HEK293 (cell line): ENCODE results near the gene ATF5.
"Not testable (repeated sequence)": the region's sequence is repeated elsewhere in the genome, so short reads cannot be mapped to it uniquely, and the experiment has no call there.

Experiments
- CTCF ChIA-PET: fragments of 350-600 bp; formaldehyde crosslinking; extraction: SDS; loops from one replicate; lab custom pipeline; 2021; ENCODE audit warnings: antibody characterized with exemption; lab: Yijun Ruan, JAX
- POLR2A ChIA-PET: fragments of 300-600 bp; formaldehyde crosslinking; extraction: SDS; loops from one replicate; lab custom pipeline; 2020; ENCODE audit warnings: antibody characterized with exemption, inconsistent platforms; lab: Yijun Ruan, JAX
- H3K27ac ChIP-seq: fragments of 200-500 bp; sonication (Bioruptor generic); 2 replicates; pipeline ENCODE4 v1.5.1; 2014; ENCODE audit warnings: low read depth, low read length, control low read depth, inconsistent platforms; ENCODE audit errors: extremely low read depth
- H3K36me3 ChIP-seq, 2 experiments: fragments of 200-500 bp in 1 of 2; sonication (Bioruptor generic) in 1 of 2; 1 replicate in 1 of 2; 2 replicates in 1 of 2; pipeline ENCODE4 v1.5.1; 2014 to 2017; ENCODE audit warnings: inconsistent platforms in 2 of 2, low read length in 2 of 2; ENCODE audit not compliant: control insufficient read depth in 2 of 2, insufficient read depth in 1 of 2
- H3K4me1 ChIP-seq: fragments of 200-500 bp; sonication (Bioruptor generic); 2 replicates; pipeline ENCODE4 v1.5.1; 2014; ENCODE audit warnings: mild to moderate bottlenecking, low read length, inconsistent platforms; ENCODE audit not compliant: control insufficient read depth, insufficient read depth
- H3K4me3 ChIP-seq: 2 replicates; pipeline ENCODE4 v1.5.1; 2011; ENCODE audit warnings: low read depth, mild to moderate bottlenecking, control low read depth, low read length, moderate library complexity
- H3K9me3 ChIP-seq: fragments of 200-500 bp; sonication (Bioruptor generic); 2 replicates; pipeline ENCODE4 v1.5.1; 2014; ENCODE audit warnings: low read depth, low read length, inconsistent platforms; ENCODE audit not compliant: control insufficient read depth, insufficient read depth
- EGR2 ChIP-seq: fragments of 450-650 bp; formaldehyde crosslinking; IDR thresholded peaks from 2 replicates; pipeline ENCODE4 v1.5.1; 2016; ENCODE audit warnings: low read depth, missing biosample characterization, missing genetic modification characterization
- GFI1B ChIP-seq: fragments of 450-650 bp; formaldehyde crosslinking; IDR thresholded peaks from 2 replicates; pipeline ENCODE4 v1.5.1; 2016; ENCODE audit warnings: missing biosample characterization, missing genetic modification characterization
- GLI2 ChIP-seq: fragments of 450-650 bp; formaldehyde crosslinking; IDR thresholded peaks from 2 replicates; pipeline ENCODE4; 2017; ENCODE audit warnings: missing biosample characterization, missing genetic modification characterization, low read depth, borderline replicate concordance
- KLF1 ChIP-seq: fragments of 450-650 bp; formaldehyde crosslinking; IDR thresholded peaks from 2 replicates; pipeline ENCODE4 v1.5.1; 2016; ENCODE audit warnings: missing biosample characterization, missing genetic modification characterization
- REST ChIP-seq: fragments of 450-650 bp; formaldehyde crosslinking; IDR thresholded peaks from 2 replicates; pipeline ENCODE4 v1.5.1; 2016; ENCODE audit warnings: missing biosample characterization, missing genetic modification characterization
- SCRT1 ChIP-seq: fragments of 450-650 bp; formaldehyde crosslinking; IDR thresholded peaks from 2 replicates; pipeline ENCODE4 v1.5.1; 2016; ENCODE audit warnings: missing biosample characterization, missing genetic modification characterization, borderline replicate concordance
- TCF7L2 ChIP-seq: IDR thresholded peaks from 2 replicates; pipeline ENCODE4 v1.6.1; 2011; ENCODE audit warnings: low read depth, mild to moderate bottlenecking, inconsistent platforms, low read length, moderate library complexity, borderline replicate concordance
- ZBTB17 ChIP-seq: fragments of 450-650 bp; formaldehyde crosslinking; IDR thresholded peaks from 2 replicates; pipeline ENCODE4 v1.5.1; 2016; ENCODE audit warnings: missing biosample characterization, missing genetic modification characterization
- ZEB2 ChIP-seq: fragments of 450-650 bp; formaldehyde crosslinking; IDR thresholded peaks from 2 replicates; pipeline ENCODE4 v1.5.1; 2016; ENCODE audit warnings: missing biosample characterization, missing genetic modification characterization
- ZFHX2 ChIP-seq: fragments of 450-650 bp; formaldehyde crosslinking; conservative IDR thresholded peaks from 2 replicates; pipeline ENCODE4 v1.5.1; 2016; ENCODE audit warnings: missing biosample characterization, missing genetic modification characterization
- ZIC2 ChIP-seq: fragments of 450-650 bp; formaldehyde crosslinking; IDR thresholded peaks from 2 replicates; pipeline ENCODE4 v1.5.1; 2016; ENCODE audit warnings: missing biosample characterization, missing genetic modification characterization
- ZNF112 ChIP-seq: fragments of 450-650 bp; formaldehyde crosslinking; IDR thresholded peaks from 2 replicates; pipeline ENCODE4 v1.5.0; 2017; ENCODE audit warnings: missing biosample characterization, missing genetic modification characterization
- ZNF157 ChIP-seq: fragments of 450-650 bp; formaldehyde crosslinking; IDR thresholded peaks from 2 replicates; pipeline ENCODE4 v1.5.1; 2016; ENCODE audit warnings: missing biosample characterization, missing genetic modification characterization
- ZNF18 ChIP-seq: fragments of 450-650 bp; formaldehyde crosslinking; IDR thresholded peaks from 2 replicates; pipeline ENCODE4 v1.5.1; 2016; ENCODE audit warnings: missing biosample characterization, missing genetic modification characterization
- ZNF211 ChIP-seq: fragments of 450-650 bp; formaldehyde crosslinking; IDR thresholded peaks from 2 replicates; pipeline ENCODE4 v1.5.1; 2016; ENCODE audit warnings: low read depth, missing biosample characterization, missing genetic modification characterization
- ZNF223 ChIP-seq: fragments of 450-650 bp; formaldehyde crosslinking; IDR thresholded peaks from 2 replicates; pipeline ENCODE4 v1.5.1; 2016; ENCODE audit warnings: missing biosample characterization, missing genetic modification characterization
- ZNF341 ChIP-seq: fragments of 450-650 bp; formaldehyde crosslinking; IDR thresholded peaks from 2 replicates; pipeline ENCODE4; 2016; ENCODE audit warnings: low read depth, missing biosample characterization, missing genetic modification characterization
- ZNF354C ChIP-seq: fragments of 450-650 bp; formaldehyde crosslinking; IDR thresholded peaks from 2 replicates; pipeline ENCODE4 v1.5.1; 2016; ENCODE audit warnings: missing biosample characterization, missing genetic modification characterization, low read depth, borderline replicate concordance
- ZNF366 ChIP-seq: fragments of 450-650 bp; formaldehyde crosslinking; conservative IDR thresholded peaks from 2 replicates; pipeline ENCODE4 v1.5.1; 2016; ENCODE audit warnings: missing biosample characterization, missing genetic modification characterization
- ZNF513 ChIP-seq: fragments of 450-650 bp; IDR thresholded peaks from 2 replicates; pipeline ENCODE4 v1.5.1; 2018; ENCODE audit warnings: missing biosample characterization, missing genetic modification characterization
- ZNF664 ChIP-seq: fragments of 450-650 bp; formaldehyde crosslinking; IDR thresholded peaks from 2 replicates; pipeline ENCODE4 v1.5.1; 2016; ENCODE audit warnings: missing biosample characterization, missing genetic modification characterization
- ZNF776 ChIP-seq: fragments of 450-650 bp; formaldehyde crosslinking; IDR thresholded peaks from 2 replicates; pipeline ENCODE4 v1.5.0; 2017; ENCODE audit warnings: missing biosample characterization, missing genetic modification characterization, borderline replicate concordance
- ZNF785 ChIP-seq: fragments of 450-650 bp; formaldehyde crosslinking; IDR thresholded peaks from 2 replicates; pipeline ENCODE4 v1.5.1; 2016; ENCODE audit warnings: missing biosample characterization, missing genetic modification characterization
- ZNF792 ChIP-seq: fragments of 450-650 bp; formaldehyde crosslinking; IDR thresholded peaks from 2 replicates; pipeline ENCODE4 v1.5.1; 2016; ENCODE audit warnings: missing biosample characterization, missing genetic modification characterization
- ZXDB ChIP-seq: fragments of 450-650 bp; formaldehyde crosslinking; IDR thresholded peaks from 2 replicates; pipeline ENCODE4 v1.5.1; 2016; ENCODE audit warnings: missing biosample characterization, missing genetic modification characterization
- TF ChIP-seq, protein P1 (sequence below): fragments of 450-650 bp; formaldehyde crosslinking; IDR thresholded peaks from 2 replicates; pipeline ENCODE4 v1.5.1; 2016; ENCODE audit warnings: missing biosample characterization, missing genetic modification characterization

The ATF5 gene

DNA sequence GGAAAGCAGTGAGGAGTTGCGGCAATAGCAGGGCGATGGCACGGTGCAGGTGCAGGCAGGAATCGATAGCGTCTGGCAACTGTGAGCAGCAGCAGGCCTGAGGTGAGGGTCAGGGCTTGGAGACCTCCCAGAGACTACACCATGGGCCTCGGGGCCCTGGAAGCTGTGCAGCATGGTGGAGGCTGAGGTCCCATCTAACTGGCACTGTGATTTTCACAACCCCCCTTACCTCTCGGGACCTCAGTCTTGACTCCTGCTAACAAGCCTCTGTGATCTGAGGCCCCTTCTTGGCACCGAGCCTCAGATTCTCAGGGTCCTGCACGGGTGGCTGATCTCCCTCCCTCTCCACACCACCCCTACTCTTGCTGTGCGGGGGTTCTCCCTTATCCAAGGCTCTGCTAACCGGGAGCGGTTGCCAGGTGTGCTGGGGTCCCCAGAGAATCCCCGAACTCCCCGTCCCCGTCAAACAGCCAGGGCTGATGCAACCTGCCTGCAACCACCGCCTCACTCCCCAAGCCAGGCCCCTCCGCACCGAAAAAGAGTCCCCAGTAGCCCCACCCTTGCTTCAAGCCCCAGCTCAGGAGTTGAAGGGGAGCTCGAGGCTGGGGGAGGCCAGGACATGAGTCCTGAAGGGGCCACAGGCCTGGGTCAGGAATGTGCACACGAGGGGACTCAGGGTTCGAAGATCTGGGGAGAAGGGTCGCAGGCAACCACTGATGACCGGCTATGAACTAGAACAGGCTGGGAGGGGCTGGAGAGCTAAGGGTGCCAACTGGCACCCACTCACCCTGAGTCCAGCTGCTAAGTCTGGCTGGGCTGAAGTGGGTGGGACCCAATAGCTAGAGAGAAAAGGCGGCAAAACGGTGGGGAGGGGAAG lies 4.8 kb upstream of the ATF5 start (continued):
- TF ChIP-seq ZNF341 (no peak), ZNF513 (tag by site-specific recombination) (0 out of 2 replicates have a peak, but pooled peaks have one; percentile 31), ZNF792 (tag by site-specific recombination) (no peak), ZNF157 (tag by site-specific recombination) (no peak), ZNF354C (tag by site-specific recombination) (no peak), TCF7L2 (no peak), ZXDB (tag by site-specific recombination) (no peak), ZNF785 (tag by site-specific recombination) (no peak), KLF1 (tag by site-specific recombination) (peak; percentile 31; the same call in 1 of the 2 replicates), ZBTB17 (peak; percentile 51), ZEB2 (tag by site-specific recombination) (peak; percentile 87)

DNA sequence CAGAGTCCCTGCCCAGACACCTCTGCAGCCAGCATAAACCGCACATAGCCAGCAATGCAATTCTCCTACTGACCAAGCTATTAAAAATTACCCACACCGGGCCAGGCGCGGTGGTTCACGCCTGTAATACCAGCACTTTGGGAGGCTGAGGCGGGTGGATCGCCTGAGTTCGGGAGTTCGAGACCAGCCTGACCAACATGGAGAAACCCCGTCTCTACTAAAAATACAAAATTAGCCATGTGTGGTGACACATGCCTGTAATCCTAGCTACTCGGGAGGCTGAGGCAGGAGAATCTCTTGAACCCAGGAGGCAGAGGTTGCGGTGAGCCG lies 4.2 kb upstream of the ATF5 start:
- H3K4me1 ChIP-seq, CTCF ChIA-PET, H3K4me3 ChIP-seq, H3K9me3 ChIP-seq: not testable (repeated sequence)
- POLR2A ChIA-PET: interaction anchor here (0.8 kb wide), 1 partner anchor 34 kb away, joined by 3 read pairs; no protein-coding TSS in a partner anchor
- H3K27ac ChIP-seq: 0 out of 2 replicates have a peak overlapping the region, but pooled peaks have one; percentile 3
- peaks cover 40 to 74% of the 10 kb centered on the region in 2 experiments for H3K36me3 ChIP-seq

GRCh38 chr19:49925486-49925885 lies 3.5 kb upstream of the ATF5 start:
- Histone ChIP-seq H3K27ac (no peak overlapping the region), H3K36me3 (peaks cover 34 to 71% of the 10 kb centered on the region in 2 experiments), H3K9me3 (no peaks in the 10 kb centered on the region), H3K4me1 (peaks cover 8% of the 10 kb centered on the region)
- ChIA-PET CTCF (no interaction called here), POLR2A (no interaction called here)
- TF ChIP-seq ZXDB (tag by site-specific recombination) (no peak), EGR2 (tag by site-specific recombination) (no peak), ZIC2 (tag by site-specific recombination) (no peak), ZNF211 (tag by site-specific recombination) (no peak), ZNF785 (tag by site-specific recombination) (no peak), REST (tag by site-specific recombination) (no peak), ZFHX2 (no peak), ZNF776 (no peak), GLI2 (tag by site-specific recombination) (no peak), SCRT1 (tag by site-specific recombination) (no peak), ZNF664 (tag by site-specific recombination) (no peak), ZNF366 (tag by site-specific recombination) (no peak), ZNF18 (tag by site-specific recombination) (no peak), ZNF223 (tag by site-specific recombination) (no peak), ZNF112 (tag by site-specific recombination) (no peak), GFI1B (tag by site-specific recombination) (no peak)
- TF ChIP-seq, protein P1, sequence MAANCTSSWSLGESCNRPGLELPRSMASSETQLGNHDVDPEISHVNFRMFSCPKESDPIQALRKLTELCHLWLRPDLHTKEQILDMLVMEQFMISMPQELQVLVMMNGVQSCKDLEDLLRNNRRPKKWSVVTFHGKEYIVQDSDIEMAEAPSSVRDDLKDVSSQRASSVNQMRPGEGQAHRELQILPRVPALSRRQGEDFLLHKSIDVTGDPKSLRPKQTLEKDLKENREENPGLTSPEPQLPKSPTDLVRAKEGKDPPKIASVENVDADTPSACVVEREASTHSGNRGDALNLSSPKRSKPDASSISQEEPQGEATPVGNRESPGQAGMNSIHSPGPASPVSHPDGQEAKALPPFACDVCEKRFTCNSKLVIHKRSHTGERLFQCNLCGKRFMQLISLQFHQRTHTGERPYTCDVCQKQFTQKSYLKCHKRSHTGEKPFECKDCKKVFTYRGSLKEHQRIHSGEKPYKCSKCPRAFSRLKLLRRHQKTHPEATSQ: no peak
- TF ChIP-seq, all 188 proteins: peak for 0
- no peak overlapping the region for H3K4me3 ChIP-seq
